ENCODE data around the gene EGFL8.
"Not testable (repeated sequence)": the region's sequence is repeated elsewhere in the genome, so short reads cannot be mapped to it uniquely, and the experiment has no call there.

Gene EGFL8

GRCh38 chr6:32185681-32186131 lies 21.3 kb downstream of the EGFL8 start:
- peak; percentile 79 for DNase-seq

GRCh38 chr6:32186151-32186840 lies 21.9 kb downstream of the EGFL8 start:
- DNase-seq, result not testable (repeated sequence)

- no peak for DNase-seq
These were observed 22.8 kb downstream of the EGFL8 start for GRCh38 chr6:32187009-32187709.

- DNase-seq, result not testable (repeated sequence)
These were observed 23.5 kb downstream of the EGFL8 start for GRCh38 chr6:32187725-32188380.

GRCh38 chr6:32188381-32189068 lies 24.1 kb downstream of the EGFL8 start:
- no peak for DNase-seq

GRCh38 chr6:32189069-32189741 lies 24.8 kb downstream of the EGFL8 start:
- no peak for DNase-seq

- DNase-seq, result no peak
These were observed 25.3 kb downstream of the EGFL8 start for GRCh38 chr6:32189742-32190053.

GRCh38 chr6:32190054-32190851 lies 25.9 kb downstream of the EGFL8 start, which contains the start of gene PBX2:
Gene PBX2, minus strand, starts transcription at chr6:32190202. Its CDS starts 287 bp downstream, at chr6:32189915.
- peak; percentile 94 for DNase-seq

GRCh38 chr6:32190911-32191677 lies 26.7 kb downstream of the EGFL8 start:
- no peak for DNase-seq

- peak; percentile 31 for DNase-seq
These were observed 27.6 kb downstream of the EGFL8 start for GRCh38 chr6:32191696-32192607.

GRCh38 chr6:32192608-32193039 lies 28.2 kb downstream of the EGFL8 start, which contains the start of gene GPSM3:
Gene GPSM3, minus strand, starts transcription at chr6:32192643. Its CDS starts 130 bp downstream, at chr6:32192513.
- peak; percentile 61 for DNase-seq

GRCh38 chr6:32193096-32193495 lies 28.7 kb downstream of the EGFL8 start:
- DNase-seq, result not testable (repeated sequence)

- no peak for DNase-seq
These were observed 30.0 kb downstream of the EGFL8 start for GRCh38 chr6:32194388-32194787.

- peak; percentile 62 for DNase-seq
These were observed 30.6 kb downstream of the EGFL8 start for GRCh38 chr6:32194825-32195651.

GRCh38 chr6:32195652-32195901 lies 31.2 kb downstream of the EGFL8 start:
- DNase-seq, result peak; percentile 100

GRCh38 chr6:32195902-32196681 lies 31.7 kb downstream of the EGFL8 start:
- peak; percentile 69 for DNase-seq

GRCh38 chr6:32196682-32197616 lies 32.6 kb downstream of the EGFL8 start:
- DNase-seq, result peak; percentile 71
